ENCODE results near the gene NLRP9. TPM values are rescaled to one million over a fixed set of nuclear protein-coding genes. Genes with fewer than 3 reads are reported as not detected.

Gene NLRP9
- total and polyA plus RNA-seq, 2 of the 8 experiments (the other 6 are each of a cell fraction or from before 2014, with no cell fraction given): not detected

- H4K20me1 ChIP-seq (replicated peaks in 1 of 2; ENCODE audit: control insufficient read depth in 1 of 2, insufficient read depth in 2 of 2, low read length in 2 of 2): peaks cover 11 to 29% of the 10 kb centered on the region in 2 experiments
- no peak overlapping the region; the same call in 1 of the 2 replicates for H4K8ac ChIP-seq (ENCODE audit: extremely low read depth, insufficient read depth, low read length)
- H3K27ac ChIP-seq (ENCODE audit: low read depth, low read length): no peak overlapping the region
- H3K4me2 ChIP-seq (ENCODE audit: insufficient read depth in 1 of 2, low read depth in 2 of 2, low read length in 2 of 2): no peak overlapping the region
- H3K4ac ChIP-seq (replicated peaks; ENCODE audit: insufficient read length, low read depth, low read length): no peak overlapping the region
- H3K4me3 ChIP-seq (ENCODE audit: extremely low read depth in 1 of 4, insufficient read depth in 2 of 4, low read depth in 3 of 4, low read length in 4 of 4): no peak overlapping the region
- no peak overlapping the region for H2AFZ ChIP-seq (ENCODE audit: low read length)
- no peak overlapping the region for H3K14ac ChIP-seq (ENCODE audit: insufficient read length)
- no peak for DNase-seq (ENCODE audit: low read depth in 1 of 2, low spot score in 2 of 2)
- no peak overlapping the region for H2BK20ac ChIP-seq (ENCODE audit: low read length)
- no peaks in the 10 kb centered on the region for H3K27me3 ChIP-seq (replicated peaks in 1 of 4; ENCODE audit: control insufficient read depth in 3 of 4, extremely low read depth in 1 of 4, insufficient read depth in 3 of 4, low read length in 3 of 4)
- no peak overlapping the region for H3K23ac ChIP-seq (ENCODE audit: insufficient read length)
- H3K56ac ChIP-seq (replicated peaks; ENCODE audit: insufficient read length, low read depth, low read length): no peak overlapping the region
- no peak overlapping the region for H2AK5ac ChIP-seq (ENCODE audit: low read depth, low read length)
- peaks cover 5% of the 10 kb centered on the region; the same call in 1 of the 2 replicates for H3K23me2 ChIP-seq (ENCODE audit: low read depth, low read length)
- no peak overlapping the region for H2BK15ac ChIP-seq (ENCODE audit: low read length)
- WGBS, 2 experiments (ENCODE audit: extremely low coverage in 1 of 2, insufficient coverage in 1 of 2, insufficient read length in 1 of 2, insufficient replicate concordance in 2 of 2, low coverage in 1 of 2, low lambda C conversion rate in 2 of 2, missing lambda C conversion rate in 1 of 2): 91% methylated on average over 21 of the region's 21 CpGs; no CpG with 5 or more reads in 1 of the 2 experiments
- no peak overlapping the region for H3K18ac ChIP-seq (ENCODE audit: extremely low read depth, low read length)
- H3K9ac ChIP-seq (replicated peaks in 1 of 4; ENCODE audit: extremely low read depth in 1 of 4, low read depth in 3 of 4, low read length in 3 of 4): no peak overlapping the region
- no peak for FAIRE-seq
- H4K5ac ChIP-seq (ENCODE audit: insufficient read length, low read depth, low read length): no peak overlapping the region
- peaks cover 0 to 6% (median 3%) of the 10 kb centered on the region in 4 experiments; a peak in 3 of 7 replicates for H3K4me1 ChIP-seq (replicated peaks in 1 of 4; ENCODE audit: control insufficient read depth in 3 of 4, insufficient read depth in 4 of 4, low read length in 3 of 4)
- H2BK5ac ChIP-seq (ENCODE audit: low read depth, low read length): no peak overlapping the region
- ChIA-PET CTCF (ENCODE audit: partially characterized antibody) (no interaction called here), POLR2A (ENCODE audit: partially characterized antibody) (interaction anchor here (0.6 to 1.8 kb wide), 2 partner anchors 10 to 32 kb away, joined by 3 to 4 read pairs; no protein-coding TSS in a partner anchor)
- H4K91ac ChIP-seq (replicated peaks; ENCODE audit: insufficient read length, low read length): no peak overlapping the region
- peaks cover 21 to 63% of the 10 kb centered on the region in 2 experiments for H3K79me2 ChIP-seq (ENCODE audit: control insufficient read depth in 1 of 2, insufficient read depth in 2 of 2, low read length in 2 of 2)
- H3K36me3 ChIP-seq (ENCODE audit: control insufficient read depth in 2 of 4, insufficient read depth in 4 of 4, low read length in 3 of 4): peaks cover 7 to 24% (median 20%) of the 10 kb centered on the region in 4 experiments; a peak in 7 of 8 replicates
- no peak overlapping the region for H2BK120ac ChIP-seq (replicated peaks; ENCODE audit: low read depth, low read length)
- H3K79me1 ChIP-seq (ENCODE audit: low read depth, low read length): peaks cover 23% of the 10 kb centered on the region
- H2BK12ac ChIP-seq (ENCODE audit: low read depth, low read length): no peak overlapping the region
- H3K9me3 ChIP-seq (ENCODE audit: insufficient read depth in 2 of 2, low read depth in 1 of 2, low read length in 1 of 2): no peaks in the 10 kb centered on the region
- TF ChIP-seq ASH2L (IDR thresholded peaks at IDR 0.05; ENCODE audit: low read length): no peak
- no peak for TF ChIP-seq EGR1 (IDR thresholded peaks at IDR 0.05; ENCODE audit: borderline replicate concordance, low read depth, low read length)
- TF ChIP-seq RNF2 (IDR thresholded peaks at IDR 0.05; ENCODE audit: borderline replicate concordance, low read depth, low read length, missing control alignments, poor library complexity, severe bottlenecking): no peak
- no peak for TF ChIP-seq JUN (IDR thresholded peaks at IDR 0.05; ENCODE audit: low read depth, low read length)
- TF ChIP-seq SP2 (IDR thresholded peaks at IDR 0.05; ENCODE audit: low read length): no peak
- TF ChIP-seq, protein P1, sequence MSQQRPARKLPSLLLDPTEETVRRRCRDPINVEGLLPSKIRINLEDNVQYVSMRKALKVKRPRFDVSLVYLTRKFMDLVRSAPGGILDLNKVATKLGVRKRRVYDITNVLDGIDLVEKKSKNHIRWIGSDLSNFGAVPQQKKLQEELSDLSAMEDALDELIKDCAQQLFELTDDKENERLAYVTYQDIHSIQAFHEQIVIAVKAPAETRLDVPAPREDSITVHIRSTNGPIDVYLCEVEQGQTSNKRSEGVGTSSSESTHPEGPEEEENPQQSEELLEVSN (IDR thresholded peaks at IDR 0.05): no peak
- no peak for TF ChIP-seq JUND (IDR thresholded peaks at IDR 0.05; ENCODE audit: low read length)
- TF ChIP-seq, protein P2, sequence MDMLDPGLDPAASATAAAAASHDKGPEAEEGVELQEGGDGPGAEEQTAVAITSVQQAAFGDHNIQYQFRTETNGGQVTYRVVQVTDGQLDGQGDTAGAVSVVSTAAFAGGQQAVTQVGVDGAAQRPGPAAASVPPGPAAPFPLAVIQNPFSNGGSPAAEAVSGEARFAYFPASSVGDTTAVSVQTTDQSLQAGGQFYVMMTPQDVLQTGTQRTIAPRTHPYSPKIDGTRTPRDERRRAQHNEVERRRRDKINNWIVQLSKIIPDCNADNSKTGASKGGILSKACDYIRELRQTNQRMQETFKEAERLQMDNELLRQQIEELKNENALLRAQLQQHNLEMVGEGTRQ (IDR thresholded peaks at IDR 0.05; ENCODE audit: low read length): no peak
- no peak for TF ChIP-seq KDM5A (IDR thresholded peaks at IDR 0.05; ENCODE audit: low read length)
- no peak for TF ChIP-seq CBX5 (IDR thresholded peaks at IDR 0.05; ENCODE audit: low read depth, low read length)
Measured at GRCh38 chr19:55678121-55678671, 60.0 kb downstream of the NLRP9 start.

All from H1 (cell line).